Measurements from ENCODE around the gene CD300H. TPM values are rescaled to one million over a fixed set of nuclear protein-coding genes. Genes with fewer than 3 reads are reported as not detected.

CD300H gene
- total RNA-seq, 2 experiments from 2014 or later: not detected

DNA sequence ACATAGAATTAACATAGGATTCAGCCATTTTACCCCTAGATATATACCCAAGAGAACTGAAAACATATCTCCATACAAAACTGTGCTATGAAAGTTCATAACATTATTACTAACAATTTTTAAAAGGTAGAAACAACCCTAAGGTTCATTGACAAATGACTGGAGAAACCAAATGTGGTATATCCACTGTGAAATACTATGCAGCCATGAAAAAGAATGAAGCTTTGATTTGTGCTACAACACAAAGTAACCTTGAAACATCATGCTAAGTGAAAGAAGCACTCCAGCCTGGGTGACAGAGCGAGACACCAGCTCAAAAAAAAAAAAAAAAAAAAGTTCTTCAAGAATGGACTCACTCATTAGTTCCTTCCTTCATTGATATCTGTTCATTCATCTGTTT is 24.2 kb upstream of the CD300H start:
- intact Hi-C loops (cut with micrococcal nuclease): no loop called here
- ChIA-PET POLR2A (interaction anchor here (0.8 to 1.4 kb wide), 2 partner anchors 11 to 15 kb away, joined by 4 read pairs; no protein-coding TSS in a partner anchor), CTCF (interaction anchor here (1.2 to 1.7 kb wide), 3 partner anchors 9 to 94 kb away, joined by 3 read pairs; no protein-coding TSS in a partner anchor)
- no peak overlapping the region for H3K27ac Mint-ChIP-seq
- ATAC-seq (no peak), DNase-seq (no peak)
- no peak overlapping the region for H3K4me3 Mint-ChIP-seq
- peaks cover 8% of the 10 kb centered on the region for H3K27me3 Mint-ChIP-seq
- H3K36me3 Mint-ChIP-seq (ENCODE audit: low read depth): no peaks in the 10 kb centered on the region
- H3K4me1 Mint-ChIP-seq (ENCODE audit: low read depth): peaks cover 9% of the 10 kb centered on the region
- no peaks in the 10 kb centered on the region for H3K9me3 Mint-ChIP-seq
- TF ChIP-seq, protein P1, sequence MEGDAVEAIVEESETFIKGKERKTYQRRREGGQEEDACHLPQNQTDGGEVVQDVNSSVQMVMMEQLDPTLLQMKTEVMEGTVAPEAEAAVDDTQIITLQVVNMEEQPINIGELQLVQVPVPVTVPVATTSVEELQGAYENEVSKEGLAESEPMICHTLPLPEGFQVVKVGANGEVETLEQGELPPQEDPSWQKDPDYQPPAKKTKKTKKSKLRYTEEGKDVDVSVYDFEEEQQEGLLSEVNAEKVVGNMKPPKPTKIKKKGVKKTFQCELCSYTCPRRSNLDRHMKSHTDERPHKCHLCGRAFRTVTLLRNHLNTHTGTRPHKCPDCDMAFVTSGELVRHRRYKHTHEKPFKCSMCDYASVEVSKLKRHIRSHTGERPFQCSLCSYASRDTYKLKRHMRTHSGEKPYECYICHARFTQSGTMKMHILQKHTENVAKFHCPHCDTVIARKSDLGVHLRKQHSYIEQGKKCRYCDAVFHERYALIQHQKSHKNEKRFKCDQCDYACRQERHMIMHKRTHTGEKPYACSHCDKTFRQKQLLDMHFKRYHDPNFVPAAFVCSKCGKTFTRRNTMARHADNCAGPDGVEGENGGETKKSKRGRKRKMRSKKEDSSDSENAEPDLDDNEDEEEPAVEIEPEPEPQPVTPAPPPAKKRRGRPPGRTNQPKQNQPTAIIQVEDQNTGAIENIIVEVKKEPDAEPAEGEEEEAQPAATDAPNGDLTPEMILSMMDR (IDR thresholded peaks at IDR 0.05): no peak

DNA sequence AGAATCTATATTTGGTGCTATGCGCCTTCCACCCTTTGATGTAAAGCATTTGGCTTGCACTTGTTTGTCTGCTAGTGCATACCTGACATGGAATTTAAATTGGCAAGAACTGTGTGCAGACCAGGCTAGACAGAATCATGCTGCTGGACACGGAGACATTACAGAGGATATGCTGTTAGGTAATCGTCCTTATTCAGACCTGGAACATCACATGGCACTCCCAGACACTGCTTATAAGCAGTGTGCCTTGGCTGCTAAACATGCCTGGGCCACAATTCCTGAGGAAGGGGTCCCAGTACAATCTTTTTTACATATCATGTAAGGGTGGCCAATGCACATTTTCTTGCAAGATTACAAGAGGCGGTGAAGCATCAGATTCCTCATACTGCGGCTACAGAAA is 18.4 kb upstream of the CD300H start:
- Mint-ChIP-seq H3K36me3 (ENCODE audit: low read depth) (no peaks in the 10 kb centered on the region), H3K4me1 (ENCODE audit: low read depth) (no peaks in the 10 kb centered on the region), H3K27ac (no peak overlapping the region), H3K27me3 (peaks cover 1% of the 10 kb centered on the region), H3K4me3 (no peak overlapping the region), H3K9me3 (no peaks in the 10 kb centered on the region)
- no peak for ATAC-seq
- intact Hi-C loops (cut with micrococcal nuclease): no loop called here
- TF ChIP-seq, protein P1 (IDR thresholded peaks at IDR 0.05): no peak
- no peak for DNase-seq
- CTCF ChIA-PET: no interaction called here
- POLR2A ChIA-PET: no interaction called here

DNA sequence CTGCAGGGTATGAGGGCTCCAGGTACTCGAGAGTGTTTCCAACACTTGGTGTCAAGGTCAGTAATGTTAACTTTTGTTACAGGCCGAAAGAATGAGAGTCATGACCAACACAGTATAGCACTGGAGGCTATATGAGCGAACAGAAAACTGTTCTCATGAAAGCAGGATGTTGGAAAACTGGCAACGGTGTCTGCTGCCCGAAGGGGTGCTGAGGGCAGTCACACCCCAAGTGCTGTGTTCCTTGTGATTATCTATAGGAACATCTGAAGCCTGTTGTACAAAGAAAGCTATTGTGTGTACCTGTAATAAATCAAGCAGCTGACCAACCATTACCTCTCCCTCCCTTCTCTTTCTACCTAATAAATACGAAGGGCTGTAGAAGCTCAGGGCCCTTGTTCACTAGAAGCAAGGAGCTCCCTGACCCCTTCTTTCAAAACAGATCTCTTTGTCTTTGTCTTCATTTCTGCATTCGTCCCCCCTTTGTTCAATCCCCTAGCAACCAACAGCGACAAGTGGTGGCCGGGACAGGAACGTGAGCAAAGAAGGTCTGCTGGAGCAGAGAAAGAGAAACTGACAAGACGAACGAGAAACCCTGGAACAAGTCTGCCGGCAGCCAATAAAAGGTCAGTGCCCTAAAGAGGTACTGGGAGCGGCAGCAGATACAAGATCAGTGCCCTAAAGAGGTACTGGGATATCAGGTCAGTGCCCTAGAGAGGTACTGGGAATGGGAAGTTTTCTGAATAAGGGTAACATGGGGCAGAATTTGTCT is 17.2 kb upstream of the CD300H start:
- no peak overlapping the region for H3K27ac Mint-ChIP-seq
- no peaks in the 10 kb centered on the region for H3K9me3 Mint-ChIP-seq
- no peaks in the 10 kb centered on the region for H3K27me3 Mint-ChIP-seq
- peaks cover 6% of the 10 kb centered on the region for H3K4me1 Mint-ChIP-seq (ENCODE audit: low read depth)
- no peaks in the 10 kb centered on the region for H3K36me3 Mint-ChIP-seq (ENCODE audit: low read depth)
- no peak overlapping the region for H3K4me3 Mint-ChIP-seq
- ATAC-seq: no peak
- POLR2A ChIA-PET: no interaction called here
- intact Hi-C loops (cut with micrococcal nuclease): no loop called here
- TF ChIP-seq, protein P1 (IDR thresholded peaks at IDR 0.05): no peak
- DNase-seq: no peak
- CTCF ChIA-PET: no interaction called here

DNA sequence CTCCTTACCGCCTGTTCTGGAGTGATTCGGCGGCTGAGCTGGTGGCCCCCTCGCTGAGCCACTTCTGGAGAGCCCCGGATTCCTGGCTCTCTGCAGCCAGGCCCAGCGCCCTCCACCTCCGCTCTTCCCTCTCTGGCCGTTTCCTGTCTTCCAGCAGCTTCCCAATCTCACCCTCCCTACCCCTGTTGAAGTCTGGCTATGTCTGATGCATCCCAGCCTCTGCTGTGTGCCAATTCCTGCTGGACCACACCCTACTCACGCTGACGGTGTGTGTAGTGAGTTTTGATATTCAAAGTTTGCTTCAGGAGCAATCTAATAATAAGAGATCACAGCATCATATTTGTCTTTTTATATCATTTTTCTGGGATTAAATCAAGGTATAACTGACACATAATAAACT is 15.3 kb upstream of the CD300H start:
- Mint-ChIP-seq H3K36me3 (ENCODE audit: low read depth) (no peaks in the 10 kb centered on the region), H3K27ac (no peak overlapping the region), H3K4me3 (no peak overlapping the region), H3K9me3 (no peaks in the 10 kb centered on the region), H3K4me1 (ENCODE audit: low read depth) (peaks cover 6% of the 10 kb centered on the region), H3K27me3 (no peaks in the 10 kb centered on the region)
- intact Hi-C loops (cut with micrococcal nuclease): no loop called here
- no peak for DNase-seq
- POLR2A ChIA-PET: no interaction called here
- no peak for ATAC-seq
- CTCF ChIA-PET: interaction anchor here (1.0 kb wide), 1 partner anchor 75 kb away, joined by 3 read pairs; no protein-coding TSS in a partner anchor
- TF ChIP-seq, protein P1 (IDR thresholded peaks at IDR 0.05): no peak

DNA sequence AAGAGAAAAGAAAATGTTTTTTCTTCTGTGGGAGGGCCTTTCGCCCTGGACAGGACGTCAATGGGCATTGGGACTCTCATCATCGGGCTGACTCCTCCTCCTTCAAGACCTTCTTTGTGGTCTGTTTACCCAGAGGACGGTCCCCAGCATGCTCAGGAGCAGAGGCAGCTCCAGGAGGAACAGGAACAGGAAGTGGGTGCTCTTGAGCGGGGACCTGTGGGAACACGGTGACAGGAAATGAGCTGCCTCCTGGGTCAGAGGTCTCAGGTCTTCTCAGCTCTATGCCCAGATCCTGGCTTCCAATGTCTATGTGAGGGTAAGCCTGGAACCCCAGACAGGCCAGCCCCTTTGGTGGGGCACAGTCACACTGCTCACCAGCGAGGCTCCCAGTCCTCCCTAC is 12.6 kb upstream of the CD300H start:
- H3K4me3 Mint-ChIP-seq: no peak overlapping the region
- H3K27me3 Mint-ChIP-seq: no peaks in the 10 kb centered on the region
- peaks cover 6% of the 10 kb centered on the region for H3K4me1 Mint-ChIP-seq (ENCODE audit: low read depth)
- H3K36me3 Mint-ChIP-seq (ENCODE audit: low read depth): no peaks in the 10 kb centered on the region
- TF ChIP-seq, protein P1 (IDR thresholded peaks at IDR 0.05): no peak
- no peak for DNase-seq
- intact Hi-C loops (cut with micrococcal nuclease): no loop called here
- H3K9me3 Mint-ChIP-seq: no peaks in the 10 kb centered on the region
- CTCF ChIA-PET: no interaction called here
- POLR2A ChIA-PET: interaction anchor here (0.8 to 1.2 kb wide), 2 partner anchors 12 to 13 kb away, joined by 3 to 4 read pairs; partner anchors contain the start of gene CD300LD
- peak; percentile 27 for ATAC-seq
- no peak overlapping the region for H3K27ac Mint-ChIP-seq
